ENCODE results near the gene TPI1.

TPI1 gene

DNA sequence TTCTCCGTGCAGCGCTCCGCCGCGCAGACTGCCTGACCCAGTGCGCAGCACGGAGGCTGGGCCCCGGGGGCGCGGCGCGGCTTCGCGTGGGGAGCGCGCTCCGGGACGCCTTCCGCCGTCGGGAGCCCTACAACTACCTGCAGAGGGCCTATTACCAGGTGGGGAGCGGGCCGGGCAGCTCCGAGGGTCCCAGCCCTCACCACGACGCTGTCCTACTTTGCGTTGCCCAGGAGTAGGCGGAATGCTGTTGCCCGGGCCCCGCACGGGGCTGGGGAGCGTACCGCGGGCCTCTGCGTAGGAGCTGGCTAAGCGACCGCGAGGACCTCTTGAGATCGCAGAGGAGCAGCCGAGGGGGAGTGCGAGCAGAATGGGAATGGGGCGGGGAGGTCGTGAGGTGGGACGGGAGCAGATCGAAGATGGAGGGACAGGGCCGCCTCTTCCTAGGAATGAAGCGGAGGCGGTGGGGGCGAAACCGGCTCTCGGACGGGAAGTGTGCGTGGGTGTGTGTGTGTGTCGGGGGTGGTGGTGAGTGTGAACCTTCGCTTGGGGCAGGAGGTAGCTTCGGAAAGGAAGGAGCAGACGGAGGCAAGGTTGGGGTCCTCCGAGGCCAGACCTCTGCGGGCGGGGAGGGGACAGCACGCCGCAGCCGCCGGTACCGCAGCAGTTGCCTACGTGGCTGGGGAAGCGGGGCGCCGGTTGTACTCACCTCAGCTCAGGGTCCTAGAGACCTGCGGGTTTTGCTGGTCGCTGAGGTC, 38.4 kb upstream of the TPI1 start:
- no peak for DNase-seq

GRCh38 chr12:6829536-6830220, 37.7 kb upstream of the TPI1 start:
- no peak for DNase-seq

GRCh38 chr12:6830286-6830890, 36.9 kb upstream of the TPI1 start:
- peak in 1 of 2 donors; percentile 41 for DNase-seq

DNA sequence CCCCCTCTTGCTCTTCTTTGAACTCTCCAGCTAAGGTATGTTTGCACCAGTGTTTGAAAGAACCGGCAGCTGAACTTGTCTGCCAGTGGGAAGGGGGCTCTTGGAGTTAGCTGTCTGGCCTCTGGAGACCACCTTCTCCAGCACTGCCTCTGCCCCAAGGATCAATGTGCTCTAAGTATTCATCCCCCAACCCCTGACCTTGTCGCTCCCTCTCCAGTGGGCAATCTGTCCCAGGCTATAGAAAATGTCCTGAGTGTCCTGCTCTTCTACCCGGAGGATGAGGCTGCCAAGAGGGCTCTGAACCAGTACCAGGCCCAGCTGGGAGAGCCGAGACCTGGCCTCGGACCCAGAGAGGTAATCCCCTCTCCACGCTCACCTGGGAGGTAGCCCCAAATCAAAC, 36.3 kb upstream of the TPI1 start:
- DNase-seq, result no peak

DNA sequence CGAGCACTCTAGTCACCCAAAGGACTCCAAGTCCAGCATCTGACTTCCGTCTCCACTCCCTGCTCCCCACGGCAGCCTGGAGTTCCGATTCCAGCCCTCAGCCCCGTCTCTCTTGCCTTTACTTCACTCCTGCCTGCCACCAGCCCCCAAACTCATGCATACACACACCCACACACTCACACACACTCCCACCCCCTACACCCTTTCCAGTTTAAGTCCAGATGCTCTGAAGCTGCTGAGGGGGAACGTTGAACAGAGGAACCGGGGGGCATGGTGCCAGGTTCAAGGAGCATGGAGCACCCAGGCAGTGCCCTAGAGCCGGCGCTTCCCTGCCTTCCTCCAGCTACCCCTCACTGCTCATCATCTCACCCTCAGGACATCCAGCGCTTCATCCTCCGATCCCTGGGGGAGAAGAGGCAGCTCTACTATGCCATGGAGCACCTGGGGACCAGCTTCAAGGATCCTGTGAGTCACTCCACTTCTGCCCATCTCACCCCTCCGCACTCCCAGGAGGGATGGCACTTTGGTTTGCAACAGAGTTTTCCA, 35.8 kb upstream of the TPI1 start:
- DNase-seq, result no peak

- DNase-seq, result no peak
Observed at GRCh38 chr12:6832125-6832524, 35.2 kb upstream of the TPI1 start.

DNA sequence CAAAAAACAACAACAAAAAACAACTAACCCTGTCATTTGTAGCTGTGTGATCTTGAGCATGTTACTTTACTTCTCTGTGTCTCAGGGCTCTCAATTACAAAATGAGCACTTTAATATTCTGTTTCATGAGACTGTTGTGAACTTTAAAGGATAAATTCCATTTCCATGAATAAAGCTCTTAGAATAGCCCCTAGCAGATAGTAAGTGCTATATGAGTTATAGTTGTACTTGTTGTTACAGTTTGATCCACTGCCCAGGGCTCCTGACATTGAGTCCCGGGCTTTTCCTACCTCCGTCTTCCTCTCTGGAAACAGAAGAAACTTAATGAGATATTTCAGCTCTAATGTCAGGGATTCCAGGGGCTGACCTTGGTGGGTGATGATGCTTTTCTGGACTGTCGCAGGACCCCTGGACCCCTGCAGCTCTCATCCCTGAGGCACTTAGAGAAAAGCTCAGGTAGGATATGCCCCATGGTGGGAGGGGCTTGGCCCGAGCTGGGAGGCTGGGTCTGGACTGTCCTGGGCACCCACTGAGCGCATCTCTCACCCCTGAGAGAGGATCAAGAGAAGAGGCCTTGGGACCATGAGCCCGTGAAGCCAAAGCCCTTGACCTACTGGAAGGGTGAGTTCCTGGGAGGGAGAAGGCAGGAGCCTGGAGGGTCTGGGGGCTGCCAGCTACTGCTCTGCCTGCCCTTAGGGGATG, 34.0 kb upstream of the TPI1 start:
- no peak for DNase-seq

DNA sequence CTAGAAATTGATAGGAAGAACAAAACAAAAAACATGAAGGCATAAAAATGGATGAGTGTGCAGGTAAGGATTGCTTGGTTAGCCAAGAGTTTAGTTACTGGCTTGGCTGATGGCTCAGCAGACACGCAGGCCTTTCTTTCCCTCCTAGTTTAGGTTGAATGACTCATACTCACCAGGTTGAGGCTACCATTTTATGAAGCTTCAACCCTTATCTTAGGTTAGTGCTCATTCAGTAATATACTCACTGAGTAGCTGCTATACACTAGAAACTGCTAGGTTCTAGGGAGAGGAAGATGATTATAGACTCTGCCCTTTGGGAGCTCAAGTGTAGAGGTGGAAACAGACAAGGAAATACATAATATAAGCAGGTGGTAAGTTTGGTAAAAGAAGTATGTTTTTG, 33.1 kb upstream of the TPI1 start:
- DNase-seq, result no peak

DNA sequence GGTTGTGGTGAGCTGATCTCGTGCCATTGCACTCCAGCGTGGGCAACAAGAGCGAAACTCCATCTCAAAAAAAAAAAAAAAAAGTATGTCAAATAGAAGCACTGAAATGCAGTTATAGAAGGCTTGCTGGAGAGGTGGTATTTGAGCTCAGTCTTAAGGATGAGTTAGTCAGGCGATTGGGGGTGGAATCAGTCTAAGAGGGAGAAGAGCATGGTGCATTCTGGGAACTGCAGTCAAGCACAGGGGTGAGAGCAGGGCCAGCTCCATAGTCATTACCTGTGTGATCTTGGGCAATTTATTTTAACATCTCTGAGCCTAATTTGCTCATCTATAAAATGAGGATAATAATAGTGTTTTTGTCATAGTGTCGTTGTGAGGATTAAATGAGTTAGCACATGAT, 32.5 kb upstream of the TPI1 start:
- no peak for DNase-seq

DNA sequence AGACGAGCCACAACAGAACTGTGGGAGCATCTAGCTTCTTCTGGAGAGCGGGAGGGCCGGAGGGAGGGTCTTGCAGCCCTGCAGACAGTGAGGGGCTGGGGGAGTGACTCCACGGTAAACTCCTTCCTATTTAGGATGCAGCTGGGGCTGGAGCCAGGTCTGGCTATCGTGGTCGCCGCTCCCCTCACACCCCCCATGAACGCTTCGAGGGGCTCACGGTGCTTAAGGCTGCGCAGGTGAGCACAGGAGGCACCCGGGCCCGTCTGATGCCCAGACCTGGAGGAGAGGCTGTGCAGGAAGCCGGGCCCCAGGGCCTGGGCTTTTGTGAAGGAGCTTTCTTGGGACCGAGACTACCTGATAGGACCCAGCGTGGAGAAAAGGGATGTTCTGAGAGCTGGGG, 30.5 kb upstream of the TPI1 start:
- DNase-seq, result no peak

DNA sequence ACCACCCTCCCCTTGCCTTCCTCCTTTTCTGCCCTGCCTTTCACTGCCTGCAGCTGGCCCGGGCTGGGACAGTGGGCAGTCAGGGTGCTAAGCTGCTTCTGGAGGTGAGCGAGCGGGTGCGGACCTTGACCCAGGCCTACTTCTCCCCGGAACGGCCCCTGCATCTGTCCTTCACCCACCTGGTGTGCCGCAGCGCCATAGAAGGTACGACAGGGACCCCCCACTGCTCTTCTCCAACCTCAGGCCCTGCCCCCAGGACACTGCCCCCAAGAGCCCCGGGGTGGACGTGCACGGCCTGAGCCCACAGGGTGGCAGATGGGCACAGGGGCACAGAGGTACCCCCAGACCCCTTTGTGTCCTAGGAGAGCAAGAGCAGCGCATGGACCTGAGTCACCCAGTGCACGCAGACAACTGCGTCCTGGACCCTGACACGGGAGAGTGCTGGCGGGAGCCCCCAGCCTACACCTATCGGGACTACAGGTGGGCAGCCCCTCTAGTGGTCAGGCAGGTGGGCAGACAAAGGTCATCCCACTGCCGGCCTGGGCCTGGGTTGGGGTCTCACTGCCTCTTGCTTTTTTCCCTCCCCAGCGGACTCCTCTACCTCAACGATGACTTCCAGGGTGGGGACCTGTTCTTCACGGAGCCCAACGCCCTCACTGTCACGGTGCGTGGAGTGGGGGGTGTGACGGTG, 29.8 kb upstream of the TPI1 start:
- DNase-seq, result no peak

DNA sequence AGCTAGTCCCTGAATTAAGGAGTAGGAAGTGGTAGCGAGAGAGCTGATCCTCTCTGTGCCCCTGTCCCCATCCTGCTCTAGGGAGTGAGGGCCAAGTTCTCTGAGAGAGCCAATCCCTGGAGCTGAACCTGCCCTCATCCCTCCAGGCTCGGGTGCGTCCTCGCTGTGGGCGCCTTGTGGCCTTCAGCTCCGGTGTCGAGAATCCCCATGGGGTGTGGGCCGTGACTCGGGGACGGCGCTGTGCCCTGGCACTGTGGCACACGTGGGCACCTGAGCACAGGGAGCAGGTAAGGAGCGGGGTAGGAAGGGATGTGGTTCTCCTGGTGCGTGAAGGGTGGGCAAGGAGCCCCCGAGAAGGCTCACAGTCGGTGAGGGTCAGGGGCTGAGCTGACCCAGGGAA, 28.5 kb upstream of the TPI1 start:
- no peak for DNase-seq

- DNase-seq, result no peak
Observed at GRCh38 chr12:6839482-6840201, 27.7 kb upstream of the TPI1 start.

DNA sequence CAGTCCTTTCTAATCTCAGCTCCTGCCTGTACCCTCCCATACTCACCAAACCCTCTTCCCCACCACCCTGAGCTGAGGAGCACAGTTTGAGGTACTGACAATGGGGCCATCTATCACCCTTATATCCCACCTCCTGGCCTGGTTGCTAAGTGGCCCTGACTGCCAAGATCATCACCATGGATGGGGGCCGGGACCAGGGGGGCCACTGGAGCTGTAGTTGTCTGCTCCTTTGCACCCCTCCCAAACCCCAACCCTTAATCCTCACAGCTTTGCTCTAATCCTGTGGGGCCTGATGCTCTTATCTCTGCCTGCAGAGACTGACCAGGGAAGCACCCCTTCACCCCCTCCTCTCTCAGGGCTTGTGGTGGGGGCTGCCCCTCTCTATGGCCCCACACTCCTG, 27.0 kb upstream of the TPI1 start:
- DNase-seq, result no peak

DNA sequence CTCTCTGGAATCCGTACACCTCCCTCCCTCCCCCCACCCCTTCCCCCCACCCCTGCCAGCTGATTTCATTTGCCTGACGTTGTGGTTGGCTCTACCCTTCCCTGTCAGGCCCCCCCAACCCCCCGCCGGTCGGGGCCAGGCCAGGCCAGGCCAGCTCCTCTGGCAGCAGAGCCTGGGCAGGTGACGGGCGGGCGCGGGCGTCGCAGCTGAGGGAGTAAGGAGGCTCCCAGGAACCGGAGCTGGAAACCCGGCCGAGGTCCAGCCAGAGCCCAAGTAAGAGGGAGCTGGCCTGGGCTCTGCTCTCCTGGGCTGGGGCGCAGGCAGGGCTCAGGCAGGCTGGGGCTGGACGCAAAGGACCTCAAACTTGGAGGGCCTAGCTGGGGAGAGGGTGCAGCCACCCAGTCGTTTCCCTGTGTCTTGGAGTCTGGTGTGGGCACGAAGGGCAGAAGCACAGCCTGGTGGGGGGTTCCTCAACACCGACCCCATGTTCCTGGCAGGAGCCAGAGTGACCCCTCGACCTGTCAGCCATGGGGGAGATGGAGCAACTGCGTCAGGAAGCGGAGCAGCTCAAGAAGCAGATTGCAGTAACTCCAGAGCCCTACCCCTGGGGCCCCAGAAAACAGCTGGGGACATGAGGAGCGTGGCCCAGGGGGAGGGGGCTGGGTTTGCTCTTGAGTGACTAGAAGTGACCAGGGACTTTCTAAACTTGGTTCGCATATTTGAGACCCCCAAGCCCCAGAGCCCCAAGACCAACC, 26.4 kb upstream of the TPI1 start, which contains the start of gene GNB3:
Gene GNB3 (plus strand): TSS at position 165 of the 755 bp plus-strand sequence. CDS start 363 bp downstream, at position 528.
- DNase-seq, result no peak

DNA sequence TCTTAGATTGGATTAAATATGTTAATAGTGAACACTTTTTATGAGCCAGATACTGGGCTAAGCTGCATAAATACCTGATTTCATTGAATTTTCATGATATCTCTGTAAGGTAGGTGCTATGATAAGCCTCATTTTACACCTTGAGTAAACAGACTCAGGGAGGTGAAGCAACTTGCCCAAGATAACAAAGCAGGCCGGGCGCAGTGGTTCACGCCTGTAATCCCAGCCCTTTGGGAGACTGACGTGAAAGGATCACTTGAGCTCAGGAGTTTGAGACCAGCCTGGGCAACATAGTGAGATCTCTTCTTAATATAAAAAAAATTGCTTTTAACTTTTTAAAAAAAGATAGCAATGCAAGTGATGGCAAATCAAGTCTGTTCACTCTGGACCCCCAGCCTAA, 25.3 kb upstream of the TPI1 start:
- DNase-seq, result no peak

DNA sequence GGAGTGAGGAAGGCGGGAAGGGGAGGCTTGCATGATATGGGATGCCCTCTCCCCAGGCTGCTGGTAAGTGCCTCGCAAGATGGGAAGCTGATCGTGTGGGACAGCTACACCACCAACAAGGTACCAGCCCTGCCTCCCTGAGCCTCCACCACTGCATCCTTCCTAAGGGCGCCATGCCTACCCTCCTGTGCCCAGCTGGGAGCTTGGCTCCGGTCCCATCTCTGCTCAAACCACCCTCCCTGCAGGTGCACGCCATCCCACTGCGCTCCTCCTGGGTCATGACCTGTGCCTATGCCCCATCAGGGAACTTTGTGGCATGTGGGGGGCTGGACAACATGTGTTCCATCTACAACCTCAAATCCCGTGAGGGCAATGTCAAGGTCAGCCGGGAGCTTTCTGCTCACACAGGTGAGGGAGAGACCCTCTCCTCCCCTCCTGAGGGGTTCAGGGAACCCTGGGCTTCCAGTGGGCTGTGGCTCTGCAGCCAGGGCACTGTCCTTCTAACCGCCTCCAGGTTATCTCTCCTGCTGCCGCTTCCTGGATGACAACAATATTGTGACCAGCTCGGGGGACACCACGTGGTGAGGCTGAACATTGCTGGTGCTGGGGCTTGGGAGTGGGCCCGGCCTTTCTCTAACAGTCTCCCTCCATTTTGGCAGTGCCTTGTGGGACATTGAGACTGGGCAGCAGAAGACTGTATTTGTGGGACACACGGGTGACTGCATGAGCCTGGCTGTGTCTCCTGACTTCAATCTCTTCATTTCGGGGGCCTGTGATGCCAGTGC, 24.0 kb upstream of the TPI1 start:
- no peak for DNase-seq

DNA sequence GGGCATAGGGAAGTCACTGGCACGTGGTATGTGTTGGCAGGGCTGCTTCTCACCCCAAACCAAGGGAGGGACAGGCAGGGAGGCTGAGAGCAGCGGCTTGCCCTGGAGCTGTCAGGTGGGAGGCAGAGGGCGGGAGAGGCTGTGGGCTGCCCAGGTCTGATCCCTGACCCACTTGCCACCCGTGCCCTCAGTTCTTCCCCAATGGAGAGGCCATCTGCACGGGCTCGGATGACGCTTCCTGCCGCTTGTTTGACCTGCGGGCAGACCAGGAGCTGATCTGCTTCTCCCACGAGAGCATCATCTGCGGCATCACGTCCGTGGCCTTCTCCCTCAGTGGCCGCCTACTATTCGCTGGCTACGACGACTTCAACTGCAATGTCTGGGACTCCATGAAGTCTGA, 21.9 kb upstream of the TPI1 start:
- DNase-seq, result no peak

DNA sequence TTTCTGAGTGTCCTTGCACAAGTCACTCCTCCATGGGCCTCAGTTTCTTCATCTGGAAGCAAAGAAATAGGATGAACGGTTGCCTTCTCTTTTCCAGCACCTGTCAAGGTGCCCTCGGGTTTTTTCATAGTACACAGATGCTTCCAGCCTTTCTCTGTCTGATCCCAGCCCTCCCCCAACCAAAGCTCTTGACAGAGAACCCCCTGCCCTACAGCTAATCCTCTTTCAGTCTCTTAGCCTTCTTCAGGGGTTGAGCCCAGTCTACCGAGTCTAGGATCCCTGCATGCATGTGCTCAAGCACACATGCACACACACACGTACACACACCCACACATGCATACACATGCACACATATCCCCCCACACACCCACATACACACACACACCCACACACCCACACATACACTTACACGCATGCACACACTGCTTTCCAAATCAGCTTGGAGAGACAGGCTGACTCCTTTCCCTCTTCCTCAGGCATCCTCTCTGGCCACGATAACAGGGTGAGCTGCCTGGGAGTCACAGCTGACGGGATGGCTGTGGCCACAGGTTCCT, 20.9 kb upstream of the TPI1 start:
- peak in 1 of 2 donors; percentile 37 for DNase-seq

GRCh38 chr12:6847676-6848075, 19.7 kb upstream of the TPI1 start:
- no peak for DNase-seq

Data from inflammatory macrophage (primary cell).